GM18526 (cell line): ENCODE results near the gene PCSK5.

Experiments used
- POLR2A ChIP-seq: IDR thresholded peaks from 3 replicates; pipeline ENCODE4 v1.6.1; 2011; ENCODE audit not compliant: insufficient read length; ENCODE audit errors: extremely low read depth

PCSK5 gene

DNA sequence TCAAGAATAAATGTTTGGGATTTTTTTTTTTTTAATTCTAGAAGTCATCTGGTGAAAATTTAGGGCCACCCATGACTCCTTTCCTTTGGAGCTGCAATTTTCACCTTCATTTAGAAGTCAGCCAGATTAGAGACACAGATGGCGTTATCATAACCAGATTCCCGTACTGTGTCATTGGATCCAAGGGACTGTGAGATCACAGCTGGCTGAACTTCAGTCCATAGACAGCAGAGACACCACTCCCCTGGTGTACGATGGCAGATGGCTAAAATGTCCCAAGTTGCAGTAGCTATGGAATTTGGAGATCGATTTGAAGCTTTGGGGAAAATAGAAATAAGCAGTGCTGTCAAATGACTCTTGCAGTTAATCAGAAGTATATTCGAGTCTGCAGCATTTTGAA lies 287.5 kb downstream of the PCSK5 start:
- no peak for TF ChIP-seq POLR2A

DNA sequence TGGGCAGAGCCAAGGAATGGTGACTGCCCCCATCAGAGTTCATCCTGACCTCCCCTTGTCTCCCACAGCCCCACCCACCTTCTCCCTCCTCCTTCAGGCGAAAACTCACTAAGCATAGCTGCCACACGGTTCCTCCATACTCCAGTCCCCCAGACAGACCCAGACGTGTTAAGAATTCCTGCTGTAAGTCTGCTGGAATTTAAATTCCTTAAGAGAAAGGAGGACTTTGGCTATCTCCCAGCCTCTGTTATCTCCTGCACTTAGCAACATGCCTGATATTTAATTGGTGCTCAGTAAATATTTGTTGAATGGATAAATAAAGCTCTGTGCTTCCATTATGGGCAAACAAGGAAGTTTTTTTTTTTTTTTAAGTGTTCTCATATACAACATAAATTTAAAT lies 290.1 kb downstream of the PCSK5 start:
- TF ChIP-seq POLR2A, result no peak

DNA sequence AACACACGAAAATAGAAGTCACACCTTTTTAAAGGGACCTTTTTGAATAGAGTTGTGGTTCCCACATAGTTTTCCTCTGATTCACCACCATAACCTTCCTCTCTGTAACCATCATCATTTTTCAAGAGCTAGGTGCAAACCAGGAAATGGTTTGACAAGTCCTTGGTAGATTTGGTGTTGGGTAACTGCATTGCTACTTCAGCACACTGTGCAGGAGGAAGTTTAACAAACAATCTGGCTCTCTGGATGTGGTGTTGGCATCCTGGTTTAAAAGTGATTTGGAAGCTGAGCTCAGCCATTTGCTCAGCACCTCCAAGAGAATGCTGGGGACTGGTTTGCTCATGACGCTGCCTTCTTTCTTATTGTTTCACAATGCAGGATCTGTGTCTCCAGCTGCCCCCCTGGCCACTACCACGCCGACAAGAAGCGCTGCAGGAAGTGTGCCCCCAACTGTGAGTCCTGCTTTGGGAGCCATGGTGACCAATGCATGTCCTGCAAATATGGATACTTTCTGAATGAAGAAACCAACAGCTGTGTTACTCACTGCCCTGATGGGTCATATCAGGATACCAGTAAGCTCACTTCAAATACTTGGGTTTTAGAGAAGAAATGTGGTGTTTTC lies 290.7 kb downstream of the PCSK5 start:
- TF ChIP-seq POLR2A, result no peak

DNA sequence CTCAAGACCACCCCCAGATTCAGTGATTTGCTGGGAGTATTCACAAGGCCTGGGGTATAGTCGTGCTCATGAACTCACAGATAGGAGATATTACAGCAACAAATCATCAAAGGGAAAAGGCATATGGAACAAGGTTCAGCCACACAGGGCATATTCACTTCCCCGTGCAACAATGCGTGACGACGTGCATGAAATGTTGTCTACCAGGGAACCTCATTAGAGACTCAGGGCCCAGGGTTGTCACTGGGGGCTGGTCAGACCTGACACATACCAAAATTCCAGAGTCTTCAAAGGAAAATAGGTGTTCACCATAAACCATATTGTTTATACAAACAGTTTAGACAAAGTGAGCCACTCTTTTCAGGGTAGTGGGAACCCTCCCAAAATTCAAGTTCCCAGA lies 291.3 kb downstream of the PCSK5 start:
- no peak for TF ChIP-seq POLR2A

DNA sequence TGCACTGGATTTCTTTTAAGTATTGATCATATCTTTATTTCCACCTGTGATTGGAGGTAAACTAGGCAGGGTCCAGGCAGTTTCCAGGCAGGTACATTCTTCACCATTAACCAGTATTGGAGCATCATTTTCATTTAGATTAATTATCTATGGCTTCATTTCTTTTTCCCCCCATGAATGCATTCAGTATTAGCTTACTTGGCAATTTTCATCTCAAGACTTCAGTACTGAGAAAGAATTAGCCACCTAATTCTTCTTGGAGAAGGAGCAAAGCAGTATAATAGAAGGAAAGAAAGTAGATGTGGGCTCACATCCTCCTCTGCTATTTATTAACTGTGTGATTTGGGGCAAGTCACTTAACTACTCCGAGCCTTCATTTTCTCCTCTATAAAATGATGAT lies 295.0 kb downstream of the PCSK5 start:
- no peak for TF ChIP-seq POLR2A

DNA sequence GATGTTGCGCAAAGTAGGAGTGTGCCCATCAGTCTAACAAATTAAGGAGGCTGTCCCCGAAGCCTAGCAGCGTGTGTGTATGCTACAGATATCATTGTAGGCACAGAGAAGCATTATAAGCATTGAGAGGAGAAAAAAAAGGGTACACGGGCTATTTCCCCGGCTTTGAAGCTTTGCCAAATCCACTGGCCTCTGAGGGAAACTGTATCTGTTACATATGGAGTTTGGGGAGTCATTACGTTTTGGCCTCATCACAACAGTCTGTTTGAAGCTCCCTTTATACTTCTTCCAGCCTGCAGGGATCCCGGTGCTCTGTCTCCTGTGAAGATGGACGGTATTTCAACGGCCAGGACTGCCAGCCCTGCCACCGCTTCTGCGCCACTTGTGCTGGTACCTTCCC lies 297.8 kb downstream of the PCSK5 start:
- no peak for TF ChIP-seq POLR2A

DNA sequence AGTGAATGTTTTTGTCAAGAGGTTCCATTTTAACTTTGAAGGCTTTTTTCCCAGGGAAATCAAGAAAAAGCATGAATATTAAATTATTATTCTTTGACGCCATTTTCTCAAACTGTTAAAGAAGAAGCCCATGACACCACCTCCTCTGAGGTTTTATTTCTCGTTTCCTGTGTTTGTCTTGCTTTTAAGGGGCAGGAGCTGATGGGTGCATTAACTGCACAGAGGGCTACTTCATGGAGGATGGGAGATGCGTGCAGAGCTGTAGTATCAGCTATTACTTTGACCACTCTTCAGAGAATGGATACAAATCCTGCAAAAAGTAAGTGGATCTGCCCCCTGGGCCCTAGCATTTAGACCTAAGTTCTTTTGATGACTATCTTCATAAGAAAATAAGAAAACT lies 298.4 kb downstream of the PCSK5 start:
- TF ChIP-seq POLR2A, result no peak

DNA sequence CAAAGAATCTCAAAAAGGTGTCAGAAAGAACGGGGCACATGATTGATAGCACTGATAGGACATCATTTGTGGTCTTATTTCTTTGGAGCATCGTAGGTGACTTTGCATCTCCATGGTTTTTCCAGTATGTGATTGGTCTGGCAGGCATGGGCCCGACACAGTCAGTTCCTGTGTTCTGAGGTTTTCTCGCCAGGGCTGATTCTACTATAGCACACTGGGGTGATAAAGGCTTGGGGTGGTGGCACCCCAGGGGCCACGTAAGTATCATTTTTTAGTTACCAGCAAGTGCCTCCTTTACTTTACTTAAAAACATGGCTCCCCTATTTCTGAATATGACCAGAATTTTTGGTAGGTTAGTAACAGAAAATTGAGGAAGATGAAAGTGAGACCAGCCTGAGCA lies 301.0 kb downstream of the PCSK5 start:
- TF ChIP-seq POLR2A, result no peak

DNA sequence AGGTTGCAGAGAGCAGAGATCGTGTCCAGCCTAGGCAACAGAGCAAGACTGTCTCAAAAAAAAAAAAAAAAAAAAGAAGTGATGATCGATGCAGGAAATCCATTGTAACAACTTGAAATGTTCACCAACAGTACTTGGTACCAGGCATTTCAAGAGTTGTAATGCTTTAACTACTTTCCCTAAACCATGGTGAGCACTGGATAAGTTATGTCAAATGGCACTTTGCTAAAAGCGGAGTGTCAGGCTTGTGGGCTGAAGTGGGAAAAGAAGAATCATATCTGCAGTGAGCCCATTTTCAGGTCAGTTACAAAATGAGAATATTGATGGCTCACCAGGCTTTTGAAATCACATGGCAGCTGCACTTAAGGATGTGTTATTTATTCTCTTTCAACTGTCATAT lies 301.5 kb downstream of the PCSK5 start:
- TF ChIP-seq POLR2A, result no peak

DNA sequence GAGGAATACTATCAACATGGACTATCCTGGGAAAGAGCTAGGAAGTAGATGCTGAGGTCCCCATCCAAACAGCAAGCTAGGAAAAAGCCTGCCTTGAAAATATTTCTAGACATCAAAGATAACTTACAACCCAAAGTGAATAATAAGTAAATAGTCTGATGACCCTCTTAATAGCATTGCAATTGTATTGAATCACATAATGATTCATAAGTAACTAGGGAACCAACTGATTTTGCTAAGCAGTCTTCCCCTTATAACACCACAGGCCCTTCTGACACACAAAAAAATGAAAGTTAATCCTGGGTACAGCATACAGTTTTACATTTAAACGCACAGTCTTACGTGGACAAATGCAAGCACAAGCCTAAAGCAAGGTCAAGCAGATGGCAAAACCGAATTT lies 304.4 kb downstream of the PCSK5 start:
- TF ChIP-seq POLR2A, result no peak

DNA sequence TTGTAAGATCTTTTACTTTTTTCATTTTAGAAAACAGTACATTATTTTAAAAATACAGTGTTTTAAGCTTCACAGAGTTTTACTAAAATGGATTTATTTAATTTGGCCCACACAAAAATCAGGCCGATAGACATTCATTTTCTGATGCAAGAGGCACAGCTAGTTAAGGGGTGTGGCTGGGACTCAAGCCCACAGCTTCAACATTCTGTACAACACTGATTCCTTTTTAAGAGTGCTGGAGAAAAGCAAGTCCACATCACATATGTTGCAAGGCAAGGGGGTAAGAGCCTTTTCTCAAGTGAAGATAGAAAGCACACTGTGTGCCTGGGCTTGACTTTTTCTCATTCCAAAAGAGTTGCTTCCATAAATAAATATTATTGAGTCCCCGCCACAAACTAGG lies 307.9 kb downstream of the PCSK5 start:
- TF ChIP-seq POLR2A, result no peak

DNA sequence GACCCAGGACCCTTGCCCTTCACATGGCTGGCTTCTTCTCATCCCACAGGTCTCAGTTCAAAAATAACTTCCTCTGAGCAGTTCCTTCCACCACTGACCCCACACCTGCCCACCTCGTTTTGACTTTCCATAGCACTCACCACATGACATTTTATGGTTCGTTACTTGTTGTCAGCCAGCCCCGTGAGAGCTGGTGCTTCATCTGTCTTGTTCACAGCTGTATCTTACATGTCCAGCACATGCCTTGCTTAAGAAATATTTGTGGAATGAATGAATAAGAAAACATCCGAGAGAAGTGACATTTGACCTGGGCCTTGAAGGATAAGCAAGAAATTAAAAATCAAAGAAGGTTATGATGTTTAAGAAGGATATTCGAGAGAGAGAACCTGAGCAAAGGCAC lies 309.8 kb downstream of the PCSK5 start:
- no peak for TF ChIP-seq POLR2A

DNA sequence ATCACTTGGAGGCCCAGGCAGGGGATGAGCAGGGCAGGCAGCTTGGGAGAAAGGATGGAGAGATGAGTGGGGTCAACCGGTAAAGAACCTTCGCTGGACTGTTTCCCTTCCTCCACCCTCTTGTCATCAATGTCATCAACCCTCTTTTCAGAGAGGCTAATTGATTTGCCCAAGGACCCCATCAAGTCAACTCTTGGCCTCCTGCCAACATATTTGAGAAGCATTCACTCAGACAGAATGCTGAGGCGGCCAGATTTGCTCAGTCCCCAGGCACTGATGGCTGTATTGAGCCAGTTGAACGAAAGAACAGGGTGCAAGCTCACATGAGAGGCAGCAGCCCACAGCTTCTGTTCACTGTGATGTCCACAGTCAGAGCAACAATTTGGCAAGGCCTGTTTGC lies 310.3 kb downstream of the PCSK5 start:
- no peak for TF ChIP-seq POLR2A

DNA sequence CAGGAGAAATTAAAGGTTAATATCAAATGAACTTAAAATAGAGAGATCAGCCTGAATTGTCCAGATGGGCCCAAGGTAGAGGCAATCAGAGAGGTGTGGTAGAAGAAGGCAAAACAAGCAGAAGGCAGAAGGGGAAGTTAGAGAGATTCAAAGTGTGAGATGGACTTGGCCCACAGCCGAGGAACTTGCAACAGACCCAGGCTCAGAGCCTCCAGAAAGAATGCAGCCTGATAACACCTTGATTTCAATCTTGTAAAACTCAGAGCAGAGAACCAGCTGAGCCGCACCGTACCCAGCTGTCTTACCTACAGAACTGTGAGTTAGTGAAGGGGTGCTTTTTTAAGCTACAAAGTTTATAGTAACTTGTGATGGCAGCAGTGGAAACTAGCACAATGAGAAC lies 312.9 kb downstream of the PCSK5 start:
- no peak for TF ChIP-seq POLR2A

DNA sequence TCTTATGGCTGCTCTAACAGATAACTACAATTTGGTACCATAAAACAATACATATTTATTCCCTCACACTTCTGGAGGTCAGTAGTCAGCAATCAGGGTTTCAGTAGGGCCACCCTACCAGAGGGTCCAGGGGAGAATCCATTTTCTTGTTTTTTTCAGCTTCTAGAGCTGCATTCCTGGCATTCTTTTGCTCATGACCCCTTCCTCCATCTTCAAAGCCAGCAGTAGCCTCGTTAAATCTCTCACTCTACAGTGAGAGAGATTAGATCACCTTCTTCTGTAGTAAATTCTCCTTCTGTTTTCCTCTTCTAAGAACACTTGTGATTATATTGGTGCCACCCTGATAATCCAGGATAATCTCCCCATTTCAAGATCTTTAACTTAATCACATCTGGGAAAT lies 316.3 kb downstream of the PCSK5 start:
- TF ChIP-seq POLR2A, result no peak

DNA sequence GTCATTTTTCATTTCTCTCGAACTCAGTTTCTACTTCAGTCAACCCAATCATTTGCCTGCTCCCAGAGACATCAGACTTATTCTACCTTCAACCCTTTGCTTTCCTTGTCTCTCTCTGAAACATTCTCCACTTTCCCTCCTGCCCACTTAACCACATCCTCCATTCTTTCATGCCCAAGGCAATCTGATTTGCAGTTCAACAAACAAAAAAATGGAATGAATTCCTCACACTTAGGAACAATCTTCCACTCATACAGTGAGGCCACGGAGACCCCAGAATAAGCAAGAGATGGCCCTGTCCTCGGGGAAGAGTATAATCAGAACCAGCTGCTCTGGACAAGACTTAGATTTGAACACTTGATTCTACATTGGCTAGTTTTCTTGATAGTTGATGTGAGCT lies 323.3 kb downstream of the PCSK5 start:
- TF ChIP-seq POLR2A, result no peak

DNA sequence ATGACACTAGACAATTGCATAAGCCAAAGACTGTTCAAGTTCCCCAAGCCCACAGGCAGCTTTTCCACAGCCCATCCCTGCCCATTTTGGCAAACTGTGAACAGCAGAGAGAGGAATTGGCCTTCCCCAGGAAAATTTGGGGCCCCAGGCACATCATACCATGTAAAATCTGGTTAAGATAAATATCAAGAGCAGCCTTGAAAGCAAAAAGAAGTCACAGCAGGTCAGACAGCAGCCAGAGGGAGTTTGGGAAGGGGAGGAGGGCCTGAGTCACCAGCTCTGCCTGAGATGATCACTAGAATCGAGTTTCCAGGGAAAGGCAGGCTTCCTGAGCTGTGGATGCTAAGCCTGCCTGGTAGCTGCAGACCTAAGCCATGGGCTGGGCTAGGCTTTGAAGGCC lies 324.6 kb downstream of the PCSK5 start:
- TF ChIP-seq POLR2A, result no peak
